ENCODE data around the gene LNPK.

LNPK gene

DNA sequence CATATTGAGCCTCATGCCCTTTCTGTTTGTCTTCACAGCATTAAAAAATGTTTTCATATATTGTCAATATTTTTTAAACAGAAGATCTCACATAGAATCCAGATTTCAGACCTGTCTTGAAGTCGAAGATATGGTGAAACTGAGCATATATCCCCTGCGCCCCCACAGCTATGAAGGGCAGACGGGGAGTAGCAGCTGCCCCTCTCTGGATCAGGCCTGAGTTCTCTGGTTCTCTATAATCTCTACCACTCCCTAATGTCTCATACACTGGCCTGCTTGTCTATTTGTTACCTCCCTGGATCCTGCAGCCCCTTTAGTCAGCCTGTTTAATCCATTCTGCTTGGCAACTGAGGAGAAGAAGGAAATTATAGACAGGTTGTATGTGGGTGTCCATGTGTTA, 122.4 kb downstream of the LNPK start:
- TF ChIP-seq, protein P1, sequence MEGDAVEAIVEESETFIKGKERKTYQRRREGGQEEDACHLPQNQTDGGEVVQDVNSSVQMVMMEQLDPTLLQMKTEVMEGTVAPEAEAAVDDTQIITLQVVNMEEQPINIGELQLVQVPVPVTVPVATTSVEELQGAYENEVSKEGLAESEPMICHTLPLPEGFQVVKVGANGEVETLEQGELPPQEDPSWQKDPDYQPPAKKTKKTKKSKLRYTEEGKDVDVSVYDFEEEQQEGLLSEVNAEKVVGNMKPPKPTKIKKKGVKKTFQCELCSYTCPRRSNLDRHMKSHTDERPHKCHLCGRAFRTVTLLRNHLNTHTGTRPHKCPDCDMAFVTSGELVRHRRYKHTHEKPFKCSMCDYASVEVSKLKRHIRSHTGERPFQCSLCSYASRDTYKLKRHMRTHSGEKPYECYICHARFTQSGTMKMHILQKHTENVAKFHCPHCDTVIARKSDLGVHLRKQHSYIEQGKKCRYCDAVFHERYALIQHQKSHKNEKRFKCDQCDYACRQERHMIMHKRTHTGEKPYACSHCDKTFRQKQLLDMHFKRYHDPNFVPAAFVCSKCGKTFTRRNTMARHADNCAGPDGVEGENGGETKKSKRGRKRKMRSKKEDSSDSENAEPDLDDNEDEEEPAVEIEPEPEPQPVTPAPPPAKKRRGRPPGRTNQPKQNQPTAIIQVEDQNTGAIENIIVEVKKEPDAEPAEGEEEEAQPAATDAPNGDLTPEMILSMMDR (IDR thresholded peaks at IDR 0.05; ENCODE audit: low read depth, low read length, missing control alignments), result no peak
- H3K4me3 ChIP-seq (ENCODE audit: low read depth, low read length), result no peak overlapping the region
- in situ Hi-C loops (cut with HindIII; ENCODE audit: low sequenced_read_pairs), result no loop called here

GRCh38 chr2:175877845-175878544, 124.1 kb downstream of the LNPK start:
- TF ChIP-seq, protein P1 (IDR thresholded peaks at IDR 0.05; ENCODE audit: low read depth, low read length, missing control alignments), result no peak

More for the DNA sequence above, 122.4 kb downstream of the LNPK start:
- no peak for DNase-seq (ENCODE audit: low read depth)

GRCh38 chr2:175874291-175874690, 127.8 kb downstream of the LNPK start:
- DNase-seq (ENCODE audit: low read depth), result no peak
- TF ChIP-seq, protein P1 (IDR thresholded peaks at IDR 0.05; ENCODE audit: low read depth, low read length, missing control alignments), result no peak
- in situ Hi-C loops (cut with HindIII; ENCODE audit: low sequenced_read_pairs), result no loop called here
- no peak overlapping the region for H3K4me3 ChIP-seq (ENCODE audit: low read depth, low read length)

More at GRCh38 chr2:175877845-175878544, 124.1 kb downstream of the LNPK start:
- DNase-seq (ENCODE audit: low read depth), result no peak
- H3K4me3 ChIP-seq (ENCODE audit: low read depth, low read length), result no peak overlapping the region
- in situ Hi-C loops (cut with HindIII; ENCODE audit: low sequenced_read_pairs), result no loop called here

All from astrocyte of the cerebellum (primary cell).